Thyroid gland (tissue), 4 donors: Measurements from ENCODE around the gene NDE1. TPM values are rescaled to one million over a fixed set of nuclear protein-coding genes. Genes with fewer than 3 reads are reported as not detected.
"Not testable (repeated sequence)": the region's sequence is repeated elsewhere in the genome, so short reads cannot be mapped to it uniquely, and the experiment has no call there.

Source experiments
- DNase-seq, 2 donors: peaks; one replicate each; pipeline ENCODE4 v3.0.0-alpha.2; 2019
- H3K27ac ChIP-seq, 3 donors: fragments of 200-600 bp; sonication (generic); 1 replicate in 2 of 3; 2 replicates in 1 of 3; pipeline ENCODE4 v1.5.1; 2016 to 2019; ENCODE audit warnings: mild to moderate bottlenecking in 1 of 3, moderate library complexity in 1 of 3
- H3K27me3 ChIP-seq: fragments of 200-600 bp; sonication (generic); one replicate; pipeline ENCODE4 v1.5.1; 2019
- H3K36me3 ChIP-seq, 2 donors: fragments of 200-600 bp; sonication (generic); one replicate each; pipeline ENCODE4 v1.5.1; 2016 to 2019
- H3K4me1 ChIP-seq, 2 donors: fragments of 200-600 bp; sonication (generic); one replicate each; pipeline ENCODE4 v1.5.1; 2017 to 2019
- H3K4me3 ChIP-seq, 3 donors: fragments of 200-600 bp; sonication (generic); replicated peaks in 1 of 3; 1 replicate in 2 of 3; 2 replicates in 1 of 3; pipeline ENCODE4 v1.5.1; 2016; ENCODE audit warnings: mild to moderate bottlenecking in 1 of 3
- H3K9me3 ChIP-seq: fragments of 200-600 bp; sonication (generic); one replicate; pipeline ENCODE4 v1.5.1; 2017
- CTCF ChIP-seq, 6 experiments: fragments of 200-600 bp in 3 of 6; fragments of 450-650 bp in 3 of 6; sonication (generic) in 3 of 6; IDR thresholded peaks; one replicate each; pipeline ENCODE4 v1.5.1; 2016 to 2019; ENCODE audit warnings: antibody characterized with exemption in 6 of 6, mild to moderate bottlenecking in 2 of 6, inconsistent platforms in 1 of 6, moderate library complexity in 1 of 6
- POLR2A ChIP-seq, 2 donors: fragments of 450-650 bp; IDR thresholded peaks; one replicate each; pipeline ENCODE4 v1.6.1; 2017; ENCODE audit warnings: antibody characterized with exemption in 2 of 2, mild to moderate bottlenecking in 2 of 2, moderate library complexity in 1 of 2
- WGBS, 2 donors: methylation state at CpG; one replicate each; pipeline ENCODE4 v1.1.5; 2017; 5-methylcytosine and 5-hydroxymethylcytosine counted together
- intact Hi-C: fragments of 100-400 bp; cut with DNase I; formaldehyde crosslinking; loops from one replicate; pipeline ENCODE4 v1.15.1; 2023
- total RNA-seq, 4 donors: library from RNA; depleted of rRNA; stranded (reverse); fragments of >200 nt; gene quantifications; one replicate each; pipeline ENCODE4 v1.2.3, GENCODE V29; 2016

The NDE1 gene
- total RNA-seq, 4 donors from 2014 or later = 7.7 to 21.3 (median 14.7) TPM

GRCh38 chr16:15725641-15726240 is 75.7 kb downstream of the NDE1 start:
- DNase-seq = no peak
- WGBS, 2 donors = 96 to 97% methylated on average over 5 of the region's 5 CpGs
- no peak overlapping the region for H3K27ac ChIP-seq
- H3K4me3 ChIP-seq = no peak overlapping the region
- no peaks in the 10 kb centered on the region for H3K4me1 ChIP-seq
- TF ChIP-seq CTCF (IDR thresholded peaks at IDR 0.05) = no peak
- TF ChIP-seq POLR2A (IDR thresholded peaks at IDR 0.05) = no peak
- H3K36me3 ChIP-seq = peaks cover 0 to 7% of the 10 kb centered on the region in 2 donors
- no peaks in the 10 kb centered on the region for H3K9me3 ChIP-seq
- H3K27me3 ChIP-seq = no peaks in the 10 kb centered on the region
- intact Hi-C loops = no loop called here

DNA sequence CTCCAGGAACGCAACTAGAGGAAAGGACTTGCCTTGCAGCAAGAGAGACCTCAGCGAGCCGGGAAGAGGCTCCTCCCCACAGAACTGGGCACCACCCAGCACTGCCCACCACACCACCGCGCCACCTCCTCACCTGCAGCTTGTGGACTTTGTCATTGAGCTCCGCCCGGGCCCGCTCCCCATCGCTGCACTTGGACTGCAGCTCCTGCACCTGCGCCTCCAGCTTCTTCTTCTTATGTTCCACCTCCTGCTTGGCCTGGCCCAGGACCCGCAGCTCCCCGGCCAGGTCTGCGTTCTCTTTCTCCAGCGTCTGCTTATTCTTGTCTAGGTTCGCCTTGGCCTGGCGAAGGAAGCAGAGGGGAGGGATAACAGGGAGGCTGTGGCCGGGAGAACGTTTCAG is 76.7 kb downstream of the NDE1 start:
- H3K36me3 ChIP-seq = peaks cover 0 to 7% of the 10 kb centered on the region in 2 donors
- TF ChIP-seq POLR2A (IDR thresholded peaks at IDR 0.05) = no peak
- TF ChIP-seq CTCF (IDR thresholded peaks at IDR 0.05) = no peak
- H3K27ac ChIP-seq = no peak overlapping the region
- 85 to 94% methylated on average over 18 of the region's 18 CpGs for WGBS, 2 donors
- no peak overlapping the region for H3K4me3 ChIP-seq
- no peaks in the 10 kb centered on the region for H3K27me3 ChIP-seq
- DNase-seq = no peak
- intact Hi-C loops = no loop called here
- H3K4me1 ChIP-seq = no peaks in the 10 kb centered on the region
- no peaks in the 10 kb centered on the region for H3K9me3 ChIP-seq

DNA sequence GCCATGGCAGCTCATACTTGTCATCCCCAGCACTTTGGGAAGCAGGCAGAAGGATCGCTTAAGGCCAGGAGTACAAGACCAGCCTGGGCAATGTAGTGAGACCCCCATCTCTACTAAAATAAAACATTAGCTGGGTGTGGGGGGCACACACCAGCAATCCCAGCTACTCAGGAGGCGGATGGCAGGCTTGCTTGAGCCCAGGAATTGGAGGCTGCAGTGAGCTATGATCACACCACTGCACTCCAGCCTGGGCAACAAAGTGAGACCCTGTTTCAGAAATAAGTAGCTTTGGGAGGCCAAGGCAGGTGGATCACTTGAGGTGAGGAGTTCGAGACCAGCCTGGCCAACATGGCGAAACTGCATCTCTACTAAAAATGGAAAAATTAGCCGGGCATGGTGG is 77.7 kb downstream of the NDE1 start:
- DNase-seq, H3K9me3 ChIP-seq, H3K27me3 ChIP-seq, H3K4me1 ChIP-seq, H3K4me3 ChIP-seq, intact Hi-C loops, H3K36me3 ChIP-seq, H3K27ac ChIP-seq: not testable (repeated sequence)
- 97 to 98% methylated on average over 5 of the region's 5 CpGs for WGBS, 2 donors

DNA sequence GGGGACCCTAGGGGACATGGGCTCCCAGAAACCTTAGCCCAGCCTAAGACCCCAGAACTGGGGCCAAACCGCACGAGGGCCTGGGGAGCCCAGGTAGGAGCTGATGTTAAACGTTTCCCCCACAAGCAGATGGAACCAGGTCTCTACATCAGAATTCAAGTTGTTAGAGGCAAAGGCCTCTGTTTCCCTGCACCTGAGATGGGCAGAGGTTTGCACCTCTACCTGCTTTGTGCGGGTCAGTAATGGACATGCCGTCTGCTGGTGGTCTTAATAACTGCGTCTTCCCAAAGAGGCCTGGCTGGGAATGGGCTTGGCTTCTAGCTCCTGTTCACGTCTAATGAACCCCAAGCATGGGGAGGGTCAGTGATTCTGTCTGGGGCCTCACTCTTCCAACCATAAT is 79.1 kb downstream of the NDE1 start:
- Histone ChIP-seq H3K27me3 (no peaks in the 10 kb centered on the region), H3K4me3 (no peak overlapping the region), H3K4me1 (no peaks in the 10 kb centered on the region), H3K9me3 (no peaks in the 10 kb centered on the region), H3K27ac (no peak overlapping the region), H3K36me3 (peaks cover 0 to 7% of the 10 kb centered on the region in 2 donors)
- TF ChIP-seq CTCF (IDR thresholded peaks at IDR 0.05) = no peak
- TF ChIP-seq POLR2A (IDR thresholded peaks at IDR 0.05) = no peak
- intact Hi-C loops = no loop called here
- no peak for DNase-seq
- WGBS, 2 donors = 91 to 98% methylated on average over 7 of the region's 7 CpGs

DNA sequence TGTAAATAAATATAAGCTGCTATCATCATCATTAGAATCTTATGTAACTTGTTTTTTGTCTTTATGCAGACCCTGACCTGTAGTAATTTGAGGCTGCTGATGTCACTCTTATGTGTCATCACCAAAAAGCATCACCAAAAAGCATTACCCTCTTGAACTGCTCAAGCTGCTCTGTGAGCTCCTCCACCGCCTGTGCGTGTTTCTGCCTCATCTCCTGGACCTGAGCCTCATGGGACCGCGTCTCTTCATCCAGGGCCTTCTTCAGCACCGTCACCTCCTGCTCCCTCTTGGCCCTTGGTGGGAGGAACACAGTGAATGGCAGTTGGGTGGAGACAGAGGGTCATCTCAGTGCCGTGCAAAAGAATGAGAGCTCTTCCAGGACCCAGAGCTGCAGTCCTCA is 82.4 kb downstream of the NDE1 start:
- no peak for DNase-seq
- no peaks in the 10 kb centered on the region for H3K27me3 ChIP-seq
- H3K36me3 ChIP-seq = no peaks in the 10 kb centered on the region
- intact Hi-C loops = no loop called here
- TF ChIP-seq CTCF (IDR thresholded peaks at IDR 0.05) = no peak
- TF ChIP-seq POLR2A (IDR thresholded peaks at IDR 0.05) = no peak
- 83 to 96% methylated on average over 6 of the region's 6 CpGs for WGBS, 2 donors
- no peak overlapping the region for H3K27ac ChIP-seq
- no peaks in the 10 kb centered on the region for H3K9me3 ChIP-seq
- no peak overlapping the region for H3K4me3 ChIP-seq
- H3K4me1 ChIP-seq = no peaks in the 10 kb centered on the region

GRCh38 chr16:15735610-15736009 is 85.6 kb downstream of the NDE1 start:
- WGBS, 2 donors = 86 to 97% methylated on average over 3 of the region's 3 CpGs
- intact Hi-C loops = no loop called here
- Histone ChIP-seq H3K9me3 (no peaks in the 10 kb centered on the region), H3K36me3 (no peaks in the 10 kb centered on the region), H3K27me3 (no peaks in the 10 kb centered on the region), H3K27ac (no peak overlapping the region), H3K4me1 (no peaks in the 10 kb centered on the region), H3K4me3 (no peak overlapping the region)
- TF ChIP-seq CTCF (IDR thresholded peaks at IDR 0.05) = no peak
- TF ChIP-seq POLR2A (IDR thresholded peaks at IDR 0.05) = no peak
- DNase-seq = no peak
